Left ventricle myocardium inferior (tissue), 1 donor: ENCODE data around the gene DDIT4. TPM values are rescaled to one million over a fixed set of nuclear protein-coding genes. Genes with fewer than 3 reads are reported as not detected.

ENCODE experiments used
- DNase-seq: peaks from one replicate; pipeline ENCODE4 v3.0.0-alpha.2; 2020
- H3K27ac ChIP-seq: fragments of 200-600 bp; replicated peaks from 2 replicates; pipeline ENCODE4 v1.8.0; 2021
- H3K27me3 ChIP-seq: fragments of 200-600 bp; 2 replicates; pipeline ENCODE4 v1.8.0; 2021; ENCODE audit warnings: low read depth
- H3K36me3 ChIP-seq: fragments of 200-600 bp; 2 replicates; pipeline ENCODE4 v1.8.0; 2021
- H3K4me1 ChIP-seq: fragments of 200-600 bp; 2 replicates; pipeline ENCODE4 v1.8.0; 2021
- H3K4me3 ChIP-seq: fragments of 200-600 bp; 2 replicates; pipeline ENCODE4 v1.8.0; 2021; ENCODE audit warnings: mild to moderate bottlenecking, moderate library complexity
- H3K9me3 ChIP-seq: fragments of 200-600 bp; replicated peaks from 2 replicates; pipeline ENCODE4 v1.8.0; 2021
- CTCF ChIP-seq: fragments of 200-600 bp; IDR thresholded peaks from 2 replicates; pipeline ENCODE4 v1.8.0; 2021; ENCODE audit warnings: antibody characterized with exemption, mild to moderate bottlenecking, borderline replicate concordance
- intact Hi-C: fragments of 100-400 bp; cut with micrococcal nuclease; formaldehyde crosslinking; loops from one replicate; pipeline ENCODE4 v1.11.0; 2022
- total RNA-seq: library from RNA; stranded (reverse); fragmentation: NEBNext Ultra II Directional; extraction: Animal tissue kit (Norgen Biotek cat#: 25700); gene quantifications from one replicate; pipeline ENCODE4 v1.2.1, GENCODE V29; 2021
- donor health status: DM: no; HTN: yes; CAD: no; lungs with severe emphysema.

The DDIT4 gene
- total RNA-seq, 1 donor from 2014 or later: 66.3 TPM

- intact Hi-C loops: no loop called here
- H3K9me3 ChIP-seq: no peaks in the 10 kb centered on the region
- no peak overlapping the region for H3K4me3 ChIP-seq
- H3K27ac ChIP-seq: peak overlapping the region; percentile 91
- peaks cover 74% of the 10 kb centered on the region for H3K4me1 ChIP-seq
- no peaks in the 10 kb centered on the region for H3K27me3 ChIP-seq
- DNase-seq: peak; percentile 73
- TF ChIP-seq CTCF: no peak
- no peaks in the 10 kb centered on the region for H3K36me3 ChIP-seq
Observed at GRCh38 chr10:72316748-72317435, 43.2 kb downstream of the DDIT4 start.

- intact Hi-C loops: no loop called here
- Histone ChIP-seq H3K9me3 (no peaks in the 10 kb centered on the region), H3K4me1 (peaks cover 74% of the 10 kb centered on the region), H3K4me3 (peak overlapping the region; percentile 65), H3K27me3 (no peaks in the 10 kb centered on the region), H3K27ac (peak overlapping the region; percentile 91), H3K36me3 (no peaks in the 10 kb centered on the region)
- DNase-seq: no peak
- no peak for TF ChIP-seq CTCF
Observed at GRCh38 chr10:72318418-72319262, 44.9 kb downstream of the DDIT4 start.

- no peak for TF ChIP-seq CTCF
- peak overlapping the region; percentile 65 for H3K4me3 ChIP-seq
- H3K4me1 ChIP-seq: peaks cover 72% of the 10 kb centered on the region
- peak; percentile 95 for DNase-seq
- intact Hi-C loops: loop anchor here (10.0 kb wide), 1 partner anchor 45 kb away; the partner anchor contains the start of gene DDIT4
- no peaks in the 10 kb centered on the region for H3K9me3 ChIP-seq
- no peaks in the 10 kb centered on the region for H3K27me3 ChIP-seq
- peak overlapping the region; percentile 91 for H3K27ac ChIP-seq
- no peaks in the 10 kb centered on the region for H3K36me3 ChIP-seq
Observed at GRCh38 chr10:72319416-72320254, 45.9 kb downstream of the DDIT4 start.

GRCh38 chr10:72320676-72321247, 47.0 kb downstream of the DDIT4 start:
- H3K4me3 ChIP-seq: peak overlapping the region; percentile 65
- TF ChIP-seq CTCF: no peak

More at GRCh38 chr10:72320676-72321247, 47.0 kb downstream of the DDIT4 start:
- H3K27ac ChIP-seq: peak overlapping the region; percentile 91
- no peaks in the 10 kb centered on the region for H3K36me3 ChIP-seq
- DNase-seq: peak; percentile 64
- H3K4me1 ChIP-seq: peaks cover 72% of the 10 kb centered on the region
- intact Hi-C loops: loop anchor here (10.0 kb wide), 1 partner anchor 46 kb away; the partner anchor contains the start of gene DDIT4
- H3K9me3 ChIP-seq: no peaks in the 10 kb centered on the region
- H3K27me3 ChIP-seq: no peaks in the 10 kb centered on the region
